HepG2 (cell line): Measurements from ENCODE around the gene CNKSR3. TPM values are rescaled to one million over a fixed set of nuclear protein-coding genes. Genes with fewer than 3 reads are reported as not detected.
A peak's percentile ranks its signal among the peaks of the same experiment; 100 is the strongest.

ENCODE experiments used
- ADNP ChIP-seq: sonication (generic); formaldehyde crosslinking; IDR thresholded peaks from 2 replicates; pipeline ENCODE4 v1.4.0; 2020; ENCODE audit warnings: missing genetic modification reagents
- BHLHE40 ChIP-seq: IDR thresholded peaks from 2 replicates; pipeline ENCODE4 v1.6.1; 2011; ENCODE audit warnings: low read length, improper control_type of control experiment
- FOXM1 ChIP-seq: sonication (generic); formaldehyde crosslinking; IDR thresholded peaks from 2 replicates; pipeline ENCODE4 v1.5.0; 2020; ENCODE audit warnings: missing genetic modification reagents
- ZNF563 ChIP-seq: sonication (generic); formaldehyde crosslinking; IDR thresholded peaks from 2 replicates; pipeline ENCODE4 v1.8.0; 2022; ENCODE audit warnings: mild to moderate bottlenecking, moderate library complexity, missing genetic modification reagents
- ZNF749 ChIP-seq: sonication (generic); formaldehyde crosslinking; IDR thresholded peaks from 2 replicates; pipeline ENCODE4 v1.8.0; 2022; ENCODE audit warnings: mild to moderate bottlenecking, missing genetic modification reagents, moderate library complexity, borderline replicate concordance
- polyA plus RNA-seq, 8 experiments: library from polyadenylated mRNA; depleted of rRNA in 3 of 8; stranded (reverse) in 7 of 8; unstranded in 1 of 8; fragments of >200 nt; fragmentation: Illumina TruSeq in 4 of 8; extraction: Trizol in 4 of 8; gene quantifications; 2 replicates each; pipeline versions ENCODE4 v1.2.1 to v1.2.3, GENCODE V29; 2011 to 2016; ENCODE audit warnings: low read depth in 4 of 8, missing spikeins in 1 of 8, mixed read lengths in 1 of 8; ENCODE audit not compliant: insufficient read depth in 1 of 8
- total RNA-seq, 5 experiments: library from RNA; depleted of rRNA; stranded (reverse); fragments of >200 nt; fragmentation: Illumina TruSeq; extraction: Trizol; gene quantifications; 2 replicates each; pipeline ENCODE4 v1.2.3, GENCODE V29; 2016; ENCODE audit warnings: low read depth in 1 of 5
- TF ChIP-seq, protein P1 (sequence below): sonication (generic); formaldehyde crosslinking; IDR thresholded peaks from 2 replicates; pipeline ENCODE4 v1.8.1; 2023; ENCODE audit warnings: missing genetic modification reagents, inconsistent platforms, borderline replicate concordance
- TF ChIP-seq, protein P2 (sequence below): sonication (generic); formaldehyde crosslinking; IDR thresholded peaks from 2 replicates; pipeline ENCODE4 v1.4.0; 2020; ENCODE audit warnings: missing genetic modification reagents
- TF ChIP-seq, protein P3 (sequence below): sonication (generic); formaldehyde crosslinking; IDR thresholded peaks from 2 replicates; pipeline ENCODE4 v1.5.1; 2020; ENCODE audit warnings: mild to moderate bottlenecking, missing genetic modification reagents, borderline replicate concordance
- TF ChIP-seq, protein P4 (sequence below): IDR thresholded peaks from 2 replicates; pipeline ENCODE4 v1.6.1; 2018; ENCODE audit warnings: missing genetic modification reagents
- TF ChIP-seq, protein P5 (sequence below): sonication (generic); formaldehyde crosslinking; IDR thresholded peaks from one replicate; pipeline ENCODE4 v1.5.1; 2020; ENCODE audit warnings: mild to moderate bottlenecking, missing genetic modification reagents; ENCODE audit errors: not compliant biosample characterization

CNKSR3 gene
- total and polyA plus RNA-seq, 2 of the 13 experiments (the other 11 are each of a cell fraction or from before 2014, with no cell fraction given) = 9.2 to 38.6 TPM

DNA sequence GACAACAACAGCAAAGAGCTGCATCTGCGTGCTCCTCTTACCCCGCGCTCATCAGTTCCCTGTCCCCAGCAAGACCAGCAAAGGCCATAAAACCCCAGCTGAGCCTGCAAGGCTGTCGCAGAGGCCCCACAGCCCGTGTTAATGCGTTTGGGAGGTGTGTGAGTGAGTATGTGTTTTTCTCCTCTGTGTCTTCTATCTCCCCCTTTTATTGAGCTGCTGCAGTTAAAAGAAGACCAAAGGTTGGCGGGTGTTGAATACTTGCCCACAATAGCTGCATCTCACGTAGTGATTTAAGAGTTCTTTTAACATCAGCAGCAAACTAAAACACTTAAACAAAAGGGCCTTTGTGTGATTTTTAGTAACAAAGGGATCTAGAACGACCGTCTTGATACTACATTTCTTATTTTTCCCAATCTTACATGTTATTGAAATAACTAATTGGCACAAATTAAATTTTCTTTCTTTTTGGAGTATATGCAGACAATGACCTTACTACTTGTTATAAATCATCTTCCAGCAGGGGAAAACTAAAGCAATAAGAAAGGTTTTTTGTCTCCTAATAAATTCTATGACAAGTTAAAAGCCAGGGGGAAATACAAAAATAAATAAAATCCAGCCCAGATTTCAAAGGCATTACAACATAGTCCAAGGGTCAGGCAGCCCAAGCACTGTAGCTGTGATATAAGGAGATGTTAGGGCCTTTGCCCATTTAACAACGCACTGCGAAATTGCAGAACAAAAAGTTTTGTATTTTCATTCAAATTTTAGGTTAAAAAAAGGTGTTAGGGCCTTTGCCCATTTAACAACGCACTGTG lies 27.2 kb upstream of the CNKSR3 start (continued):
- TF ChIP-seq, protein P1, sequence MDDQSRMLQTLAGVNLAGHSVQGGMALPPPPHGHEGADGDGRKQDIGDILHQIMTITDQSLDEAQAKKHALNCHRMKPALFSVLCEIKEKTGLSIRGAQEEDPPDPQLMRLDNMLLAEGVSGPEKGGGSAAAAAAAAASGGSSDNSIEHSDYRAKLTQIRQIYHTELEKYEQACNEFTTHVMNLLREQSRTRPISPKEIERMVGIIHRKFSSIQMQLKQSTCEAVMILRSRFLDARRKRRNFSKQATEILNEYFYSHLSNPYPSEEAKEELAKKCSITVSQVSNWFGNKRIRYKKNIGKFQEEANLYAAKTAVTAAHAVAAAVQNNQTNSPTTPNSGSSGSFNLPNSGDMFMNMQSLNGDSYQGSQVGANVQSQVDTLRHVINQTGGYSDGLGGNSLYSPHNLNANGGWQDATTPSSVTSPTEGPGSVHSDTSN (CRISPR knock-in tag) = 0 out of 2 replicates have a peak, but pooled peaks have one; percentile 26
- no peak for TF ChIP-seq FOXM1 (CRISPR knock-in tag)
- no peak for TF ChIP-seq ZNF563 (CRISPR knock-in tag)
- TF ChIP-seq, protein P2, sequence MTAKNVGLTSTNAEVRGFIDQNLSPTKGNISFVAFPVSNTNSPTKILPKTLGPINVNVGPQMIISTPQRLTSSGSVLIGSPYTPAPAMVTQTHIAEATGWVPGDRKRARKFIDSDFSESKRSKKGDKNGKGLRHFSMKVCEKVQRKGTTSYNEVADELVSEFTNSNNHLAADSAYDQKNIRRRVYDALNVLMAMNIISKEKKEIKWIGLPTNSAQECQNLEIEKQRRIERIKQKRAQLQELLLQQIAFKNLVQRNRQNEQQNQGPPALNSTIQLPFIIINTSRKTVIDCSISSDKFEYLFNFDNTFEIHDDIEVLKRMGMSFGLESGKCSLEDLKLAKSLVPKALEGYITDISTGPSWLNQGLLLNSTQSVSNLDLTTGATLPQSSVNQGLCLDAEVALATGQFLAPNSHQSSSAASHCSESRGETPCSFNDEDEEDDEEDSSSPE (CRISPR knock-in tag) = no peak
- TF ChIP-seq, protein P3, sequence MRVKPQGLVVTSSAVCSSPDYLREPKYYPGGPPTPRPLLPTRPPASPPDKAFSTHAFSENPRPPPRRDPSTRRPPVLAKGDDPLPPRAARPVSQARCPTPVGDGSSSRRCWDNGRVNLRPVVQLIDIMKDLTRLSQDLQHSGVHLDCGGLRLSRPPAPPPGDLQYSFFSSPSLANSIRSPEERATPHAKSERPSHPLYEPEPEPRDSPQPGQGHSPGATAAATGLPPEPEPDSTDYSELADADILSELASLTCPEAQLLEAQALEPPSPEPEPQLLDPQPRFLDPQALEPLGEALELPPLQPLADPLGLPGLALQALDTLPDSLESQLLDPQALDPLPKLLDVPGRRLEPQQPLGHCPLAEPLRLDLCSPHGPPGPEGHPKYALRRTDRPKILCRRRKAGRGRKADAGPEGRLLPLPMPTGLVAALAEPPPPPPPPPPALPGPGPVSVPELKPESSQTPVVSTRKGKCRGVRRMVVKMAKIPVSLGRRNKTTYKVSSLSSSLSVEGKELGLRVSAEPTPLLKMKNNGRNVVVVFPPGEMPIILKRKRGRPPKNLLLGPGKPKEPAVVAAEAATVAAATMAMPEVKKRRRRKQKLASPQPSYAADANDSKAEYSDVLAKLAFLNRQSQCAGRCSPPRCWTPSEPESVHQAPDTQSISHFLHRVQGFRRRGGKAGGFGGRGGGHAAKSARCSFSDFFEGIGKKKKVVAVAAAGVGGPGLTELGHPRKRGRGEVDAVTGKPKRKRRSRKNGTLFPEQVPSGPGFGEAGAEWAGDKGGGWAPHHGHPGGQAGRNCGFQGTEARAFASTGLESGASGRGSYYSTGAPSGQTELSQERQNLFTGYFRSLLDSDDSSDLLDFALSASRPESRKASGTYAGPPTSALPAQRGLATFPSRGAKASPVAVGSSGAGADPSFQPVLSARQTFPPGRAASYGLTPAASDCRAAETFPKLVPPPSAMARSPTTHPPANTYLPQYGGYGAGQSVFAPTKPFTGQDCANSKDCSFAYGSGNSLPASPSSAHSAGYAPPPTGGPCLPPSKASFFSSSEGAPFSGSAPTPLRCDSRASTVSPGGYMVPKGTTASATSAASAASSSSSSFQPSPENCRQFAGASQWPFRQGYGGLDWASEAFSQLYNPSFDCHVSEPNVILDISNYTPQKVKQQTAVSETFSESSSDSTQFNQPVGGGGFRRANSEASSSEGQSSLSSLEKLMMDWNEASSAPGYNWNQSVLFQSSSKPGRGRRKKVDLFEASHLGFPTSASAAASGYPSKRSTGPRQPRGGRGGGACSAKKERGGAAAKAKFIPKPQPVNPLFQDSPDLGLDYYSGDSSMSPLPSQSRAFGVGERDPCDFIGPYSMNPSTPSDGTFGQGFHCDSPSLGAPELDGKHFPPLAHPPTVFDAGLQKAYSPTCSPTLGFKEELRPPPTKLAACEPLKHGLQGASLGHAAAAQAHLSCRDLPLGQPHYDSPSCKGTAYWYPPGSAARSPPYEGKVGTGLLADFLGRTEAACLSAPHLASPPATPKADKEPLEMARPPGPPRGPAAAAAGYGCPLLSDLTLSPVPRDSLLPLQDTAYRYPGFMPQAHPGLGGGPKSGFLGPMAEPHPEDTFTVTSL (CRISPR knock-in tag) = peak; percentile 32; the same call in 1 of the 2 replicates
- TF ChIP-seq ZNF749 (CRISPR knock-in tag) = no peak
- TF ChIP-seq, protein P4, sequence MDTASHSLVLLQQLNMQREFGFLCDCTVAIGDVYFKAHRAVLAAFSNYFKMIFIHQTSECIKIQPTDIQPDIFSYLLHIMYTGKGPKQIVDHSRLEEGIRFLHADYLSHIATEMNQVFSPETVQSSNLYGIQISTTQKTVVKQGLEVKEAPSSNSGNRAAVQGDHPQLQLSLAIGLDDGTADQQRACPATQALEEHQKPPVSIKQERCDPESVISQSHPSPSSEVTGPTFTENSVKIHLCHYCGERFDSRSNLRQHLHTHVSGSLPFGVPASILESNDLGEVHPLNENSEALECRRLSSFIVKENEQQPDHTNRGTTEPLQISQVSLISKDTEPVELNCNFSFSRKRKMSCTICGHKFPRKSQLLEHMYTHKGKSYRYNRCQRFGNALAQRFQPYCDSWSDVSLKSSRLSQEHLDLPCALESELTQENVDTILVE (CRISPR knock-in tag) = no peak
- no peak for TF ChIP-seq ADNP (CRISPR knock-in tag)
- TF ChIP-seq, protein P5, sequence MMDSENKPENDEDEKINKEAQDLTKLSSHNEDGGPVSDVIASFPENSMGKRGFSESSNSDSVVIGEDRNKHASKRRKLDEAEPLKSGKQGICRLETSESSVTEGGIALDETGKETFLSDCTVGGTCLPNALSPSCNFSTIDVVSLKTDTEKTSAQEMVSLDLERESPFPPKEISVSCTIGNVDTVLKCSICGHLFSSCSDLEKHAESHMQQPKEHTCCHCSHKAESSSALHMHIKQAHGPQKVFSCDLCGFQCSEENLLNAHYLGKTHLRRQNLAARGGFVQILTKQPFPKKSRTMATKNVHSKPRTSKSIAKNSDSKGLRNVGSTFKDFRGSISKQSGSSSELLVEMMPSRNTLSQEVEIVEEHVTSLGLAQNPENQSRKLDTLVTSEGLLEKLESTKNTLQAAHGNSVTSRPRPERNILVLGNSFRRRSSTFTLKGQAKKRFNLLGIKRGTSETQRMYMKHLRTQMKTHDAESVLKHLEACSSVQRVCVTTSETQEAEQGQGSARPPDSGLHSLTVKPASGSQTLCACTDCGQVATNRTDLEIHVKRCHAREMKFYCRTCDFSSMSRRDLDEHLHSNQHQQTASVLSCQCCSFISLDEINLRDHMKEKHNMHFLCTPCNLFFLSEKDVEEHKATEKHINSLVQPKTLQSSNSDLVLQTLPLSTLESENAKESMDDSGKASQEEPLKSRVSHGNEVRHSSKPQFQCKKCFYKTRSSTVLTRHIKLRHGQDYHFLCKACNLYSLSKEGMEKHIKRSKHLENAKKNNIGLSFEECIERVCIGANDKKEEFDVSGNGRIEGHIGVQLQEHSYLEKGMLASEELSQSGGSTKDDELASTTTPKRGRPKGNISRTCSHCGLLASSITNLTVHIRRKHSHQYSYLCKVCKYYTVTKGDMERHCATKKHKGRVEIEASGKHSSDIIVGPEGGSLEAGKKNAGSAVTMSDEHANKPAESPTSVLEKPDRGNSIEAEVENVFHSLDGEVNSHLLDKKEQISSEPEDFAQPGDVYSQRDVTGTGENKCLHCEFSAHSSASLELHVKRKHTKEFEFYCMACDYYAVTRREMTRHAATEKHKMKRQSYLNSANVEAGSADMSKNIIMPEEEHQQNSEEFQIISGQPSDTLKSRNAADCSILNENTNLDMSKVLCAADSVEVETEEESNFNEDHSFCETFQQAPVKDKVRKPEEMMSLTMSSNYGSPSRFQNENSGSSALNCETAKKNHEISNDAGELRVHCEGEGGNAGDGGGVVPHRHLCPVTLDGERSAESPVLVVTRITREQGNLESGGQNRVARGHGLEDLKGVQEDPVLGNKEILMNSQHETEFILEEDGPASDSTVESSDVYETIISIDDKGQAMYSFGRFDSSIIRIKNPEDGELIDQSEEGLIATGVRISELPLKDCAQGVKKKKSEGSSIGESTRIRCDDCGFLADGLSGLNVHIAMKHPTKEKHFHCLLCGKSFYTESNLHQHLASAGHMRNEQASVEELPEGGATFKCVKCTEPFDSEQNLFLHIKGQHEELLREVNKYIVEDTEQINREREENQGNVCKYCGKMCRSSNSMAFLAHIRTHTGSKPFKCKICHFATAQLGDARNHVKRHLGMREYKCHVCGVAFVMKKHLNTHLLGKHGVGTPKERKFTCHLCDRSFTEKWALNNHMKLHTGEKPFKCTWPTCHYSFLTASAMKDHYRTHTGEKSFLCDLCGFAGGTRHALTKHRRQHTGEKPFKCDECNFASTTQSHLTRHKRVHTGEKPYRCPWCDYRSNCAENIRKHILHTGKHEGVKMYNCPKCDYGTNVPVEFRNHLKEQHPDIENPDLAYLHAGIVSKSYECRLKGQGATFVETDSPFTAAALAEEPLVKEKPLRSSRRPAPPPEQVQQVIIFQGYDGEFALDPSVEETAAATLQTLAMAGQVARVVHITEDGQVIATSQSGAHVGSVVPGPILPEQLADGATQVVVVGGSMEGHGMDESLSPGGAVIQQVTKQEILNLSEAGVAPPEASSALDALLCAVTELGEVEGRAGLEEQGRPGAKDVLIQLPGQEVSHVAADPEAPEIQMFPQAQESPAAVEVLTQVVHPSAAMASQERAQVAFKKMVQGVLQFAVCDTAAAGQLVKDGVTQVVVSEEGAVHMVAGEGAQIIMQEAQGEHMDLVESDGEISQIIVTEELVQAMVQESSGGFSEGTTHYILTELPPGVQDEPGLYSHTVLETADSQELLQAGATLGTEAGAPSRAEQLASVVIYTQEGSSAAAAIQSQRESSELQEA (CRISPR knock-in tag) = no peak
- TF ChIP-seq BHLHE40 = no peak
